BJ (cell line): Measurements from ENCODE around the gene EBI3. TPM values are rescaled to one million over a fixed set of nuclear protein-coding genes. Genes with fewer than 3 reads are reported as not detected.
"Not testable (repeated sequence)": the region's sequence is repeated elsewhere in the genome, so short reads cannot be mapped to it uniquely, and the experiment has no call there.

ENCODE experiments used
- CTCF ChIA-PET: fragments of 350-600 bp; formaldehyde crosslinking; extraction: SDS; loops from one replicate; lab custom pipeline; 2021; ENCODE audit warnings: antibody characterized with exemption, inconsistent platforms; lab: Yijun Ruan, JAX
- POLR2A ChIA-PET: fragments of 300-600 bp; sonication (Branson Sonifier 250); formaldehyde crosslinking; extraction: SDS; loops from one replicate; lab custom pipeline; 2021; ENCODE audit warnings: antibody characterized with exemption; lab: Charles Lee
- DNase-seq: peaks from one replicate; pipeline ENCODE4 v3.0.0-alpha.2; 2011; ENCODE audit warnings: low read depth
- H3K27me3 ChIP-seq: 2 replicates; pipeline ENCODE4 v1.6.0; 2011; ENCODE audit warnings: low read length; ENCODE audit not compliant: control insufficient read depth, insufficient read depth
- H3K36me3 ChIP-seq: 2 replicates; pipeline ENCODE4 v1.5.1; 2011; ENCODE audit warnings: low read length; ENCODE audit not compliant: control insufficient read depth, insufficient read depth
- H3K4me3 ChIP-seq: 2 replicates; pipeline ENCODE4 v1.5.1; 2011; ENCODE audit warnings: low read depth, mild to moderate bottlenecking, control low read depth, low read length
- polyA plus RNA-seq: library from polyadenylated mRNA; depleted of rRNA; stranded (reverse); fragments of >200 nt; gene quantifications from 2 replicates; pipeline ENCODE4 v1.2.3, GENCODE V29; 2011
- TF ChIP-seq, protein P1 (sequence below): IDR thresholded peaks from 2 replicates; pipeline ENCODE4 v1.5.1; 2011; ENCODE audit warnings: low read depth, mild to moderate bottlenecking, control low read depth, inconsistent platforms, low read length, moderate library complexity; ENCODE audit not compliant: insufficient read depth

The EBI3 gene
- polyA plus RNA-seq, 1 experiment = 1.2 TPM

DNA sequence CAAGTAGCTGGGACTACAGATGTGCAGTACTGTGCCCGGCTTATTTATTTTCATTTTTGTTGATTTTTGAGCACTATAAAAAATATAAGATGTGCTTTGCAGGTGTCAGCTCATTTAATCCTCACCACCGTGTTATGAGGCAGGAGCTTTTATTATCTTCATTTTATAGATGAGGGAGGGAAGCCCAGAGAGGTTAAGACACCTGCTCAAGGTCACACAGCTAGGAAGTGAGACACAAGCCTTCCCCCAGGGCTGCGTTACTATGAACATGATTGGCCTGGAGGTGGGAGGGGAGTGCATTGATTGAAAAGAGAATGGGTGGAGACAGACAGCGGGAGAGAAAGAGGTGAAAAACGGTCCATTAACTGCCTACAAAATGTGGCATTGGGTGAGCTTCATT, 39.7 kb upstream of the EBI3 start:
- POLR2A ChIA-PET = no interaction called here
- DNase-seq = no peak
- Histone ChIP-seq H3K27me3 (no peaks in the 10 kb centered on the region), H3K36me3 (no peaks in the 10 kb centered on the region), H3K4me3 (no peak overlapping the region)
- TF ChIP-seq, protein P1, sequence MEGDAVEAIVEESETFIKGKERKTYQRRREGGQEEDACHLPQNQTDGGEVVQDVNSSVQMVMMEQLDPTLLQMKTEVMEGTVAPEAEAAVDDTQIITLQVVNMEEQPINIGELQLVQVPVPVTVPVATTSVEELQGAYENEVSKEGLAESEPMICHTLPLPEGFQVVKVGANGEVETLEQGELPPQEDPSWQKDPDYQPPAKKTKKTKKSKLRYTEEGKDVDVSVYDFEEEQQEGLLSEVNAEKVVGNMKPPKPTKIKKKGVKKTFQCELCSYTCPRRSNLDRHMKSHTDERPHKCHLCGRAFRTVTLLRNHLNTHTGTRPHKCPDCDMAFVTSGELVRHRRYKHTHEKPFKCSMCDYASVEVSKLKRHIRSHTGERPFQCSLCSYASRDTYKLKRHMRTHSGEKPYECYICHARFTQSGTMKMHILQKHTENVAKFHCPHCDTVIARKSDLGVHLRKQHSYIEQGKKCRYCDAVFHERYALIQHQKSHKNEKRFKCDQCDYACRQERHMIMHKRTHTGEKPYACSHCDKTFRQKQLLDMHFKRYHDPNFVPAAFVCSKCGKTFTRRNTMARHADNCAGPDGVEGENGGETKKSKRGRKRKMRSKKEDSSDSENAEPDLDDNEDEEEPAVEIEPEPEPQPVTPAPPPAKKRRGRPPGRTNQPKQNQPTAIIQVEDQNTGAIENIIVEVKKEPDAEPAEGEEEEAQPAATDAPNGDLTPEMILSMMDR = no peak
- CTCF ChIA-PET = interaction anchor here (0.7 to 1.4 kb wide), 5 partner anchors 13 to 50 kb away, joined by 3 to 5 read pairs (median 3); no protein-coding TSS in a partner anchor

DNA sequence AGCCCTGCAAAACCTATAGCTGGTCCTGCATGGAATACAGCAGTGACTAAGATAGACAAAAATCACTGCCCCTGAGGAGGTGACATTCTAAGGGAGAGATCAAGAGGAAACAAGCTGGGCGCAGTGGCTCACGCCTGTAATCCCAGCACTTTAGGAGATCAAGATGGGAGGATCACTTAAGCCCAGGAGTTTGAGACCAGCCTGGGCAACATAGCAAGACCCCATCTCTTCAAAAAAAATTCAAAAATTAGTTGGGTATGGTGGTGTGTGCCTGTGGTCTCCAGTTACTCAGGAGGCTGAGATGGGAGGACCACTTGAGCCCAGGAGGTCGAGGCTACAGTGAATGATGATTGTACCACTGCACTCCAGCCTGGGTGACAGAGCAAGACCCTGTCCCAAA, 36.8 kb upstream of the EBI3 start:
- POLR2A ChIA-PET, DNase-seq: not testable (repeated sequence)
- CTCF ChIA-PET = interaction anchor here (1.1 kb wide), 2 partner anchors 13 to 15 kb away, joined by 3 read pairs; no protein-coding TSS in a partner anchor

DNA sequence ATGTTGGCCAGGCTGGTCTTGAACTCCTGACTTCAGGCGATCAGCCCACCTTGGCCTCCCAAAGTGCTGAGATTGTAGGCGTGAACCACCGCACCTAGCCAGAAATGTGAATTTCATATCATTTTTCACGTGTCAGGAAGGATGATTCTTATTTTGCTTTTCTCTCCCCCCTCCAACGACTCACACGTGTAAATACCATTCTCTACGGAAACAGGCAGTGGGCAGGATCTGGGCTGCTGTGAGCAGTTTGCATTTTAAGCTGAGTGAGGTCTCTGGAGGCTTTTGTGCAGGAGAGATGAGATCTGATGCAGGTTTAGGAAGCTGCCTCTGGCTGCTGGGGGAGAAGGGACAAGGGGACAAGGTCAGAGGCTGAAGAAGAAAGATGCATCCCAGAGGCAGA, 35.0 kb upstream of the EBI3 start:
- Histone ChIP-seq H3K27me3 (peaks cover 4% of the 10 kb centered on the region), H3K36me3 (no peaks in the 10 kb centered on the region), H3K4me3 (no peak overlapping the region)
- TF ChIP-seq, protein P1 = no peak
- POLR2A ChIA-PET = no interaction called here
- no peak for DNase-seq
- CTCF ChIA-PET = interaction anchor here (1.2 kb wide), 1 partner anchor 13 kb away, joined by 3 read pairs; no protein-coding TSS in a partner anchor

More for the DNA sequence above, 36.8 kb upstream of the EBI3 start:
- H3K4me3 ChIP-seq, H3K36me3 ChIP-seq, H3K27me3 ChIP-seq: not testable (repeated sequence)

DNA sequence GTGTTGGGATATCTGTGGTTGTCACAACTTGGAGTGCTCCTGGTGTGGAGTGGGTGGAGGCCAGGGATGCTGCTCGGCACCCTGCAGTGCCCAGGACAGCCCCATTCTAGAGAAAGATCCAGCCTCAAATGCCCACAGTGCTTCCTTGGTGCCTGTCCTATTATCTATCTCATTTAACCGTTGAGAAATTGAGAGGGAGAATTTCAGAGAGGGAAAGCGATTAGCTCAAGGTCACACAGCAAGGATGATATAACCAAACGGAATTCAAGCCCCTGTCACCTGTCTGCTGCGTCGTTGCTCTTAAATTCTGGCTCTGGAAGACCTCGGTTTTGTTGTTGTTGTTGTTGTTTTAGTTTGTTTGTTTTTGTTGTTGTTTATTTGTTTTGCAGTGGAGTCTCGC, 33.3 kb upstream of the EBI3 start:
- CTCF ChIA-PET = interaction anchor here (0.6 to 1.6 kb wide), 2 partner anchors 8 to 56 kb away, joined by 3 to 5 read pairs; no protein-coding TSS in a partner anchor
- H3K36me3 ChIP-seq = no peaks in the 10 kb centered on the region
- DNase-seq = no peak
- no peak overlapping the region for H3K4me3 ChIP-seq
- POLR2A ChIA-PET = no interaction called here
- H3K27me3 ChIP-seq = peaks cover 4% of the 10 kb centered on the region
- TF ChIP-seq, protein P1 = no peak

DNA sequence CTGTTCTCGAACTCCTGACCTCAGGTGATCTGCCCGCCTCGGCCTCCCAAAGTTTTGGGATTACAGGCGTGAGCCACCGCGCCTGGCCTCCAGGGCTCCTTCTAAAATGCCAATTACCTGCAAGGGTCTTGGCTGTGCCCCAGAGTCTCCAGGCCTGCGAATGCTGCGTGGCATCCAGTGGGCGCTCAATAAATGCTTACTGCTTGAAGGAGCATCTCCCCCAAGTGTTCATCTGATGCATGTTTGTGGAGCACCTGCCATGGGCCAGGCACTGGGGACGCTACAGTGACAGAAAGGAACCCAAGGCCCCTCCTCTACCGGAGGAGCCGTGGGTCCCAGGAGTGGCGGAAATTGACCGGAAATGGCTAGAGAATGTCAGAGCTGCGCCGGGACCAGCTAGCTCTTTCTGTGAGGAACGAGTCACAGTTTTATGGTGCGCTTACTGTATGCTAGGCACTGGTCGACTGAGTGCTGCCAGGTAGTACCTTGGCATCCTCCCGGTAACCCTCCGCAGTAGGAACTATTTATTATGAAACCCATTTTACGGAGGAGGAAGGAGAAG, 32.7 kb upstream of the EBI3 start:
- DNase-seq = no peak
- Histone ChIP-seq H3K4me3 (no peak overlapping the region), H3K27me3 (peaks cover 4% of the 10 kb centered on the region), H3K36me3 (no peaks in the 10 kb centered on the region)
- TF ChIP-seq, protein P1 = no peak
- POLR2A ChIA-PET = no interaction called here
- CTCF ChIA-PET = interaction anchor here (0.6 to 1.6 kb wide), 3 partner anchors 9 to 56 kb away, joined by 3 to 5 read pairs (median 3); no protein-coding TSS in a partner anchor
